H1 (cell line): ENCODE results near the gene KCTD16. TPM values are rescaled to one million over a fixed set of nuclear protein-coding genes. Genes with fewer than 3 reads are reported as not detected.
A peak's percentile ranks its signal among the peaks of the same experiment; 100 is the strongest.

ENCODE experiments used
- HDAC6 ChIP-seq: IDR thresholded peaks from one replicate; pipeline ENCODE4 v1.7.1; 2012; ENCODE audit warnings: low read depth, mild to moderate bottlenecking, inconsistent platforms, low read length, moderate library complexity
- YY1 ChIP-seq: IDR thresholded peaks from 2 replicates; pipeline ENCODE4 v1.6.1; 2011; ENCODE audit warnings: low read depth, mild to moderate bottlenecking, low read length
- polyA plus RNA-seq, 7 experiments: library from polyadenylated mRNA; depleted of rRNA in 3 of 7; stranded (reverse) in 5 of 7; unstranded in 2 of 7; fragments of >200 nt in 5 of 7; fragments of 200-250 nt in 2 of 7; gene quantifications; 1 replicate in 5 of 7; 2 replicates in 1 of 7; 4 replicates in 1 of 7; pipeline versions ENCODE4 v1.2.1 to v1.2.3, GENCODE V29; 2011 to 2013; ENCODE audit warnings: missing spikeins in 2 of 7, mixed read lengths in 2 of 7
- total RNA-seq: library from RNA; stranded (reverse); fragmentation: NEBNext Ultra II Directional; extraction: Animal tissue kit (Norgen Biotek cat#: 25700); gene quantifications from 2 replicates; pipeline ENCODE4 v1.2.1, GENCODE V29; 2021

KCTD16 gene
- total and polyA plus RNA-seq, 2 of the 8 experiments (the other 6 are each of a cell fraction or from before 2014, with no cell fraction given): 0.03 to 0.24 TPM

GRCh38 chr5:144203750-144204596 is 33.3 kb downstream of the KCTD16 start (continued):
- TF ChIP-seq HDAC6 (no peak), YY1 (peak; percentile 69)
- TF ChIP-seq, all 59 proteins: peak for 3
